ENCODE data around the gene JARID2.

Gene JARID2

GRCh38 chr6:15247500-15248450 is 1.9 kb downstream of the JARID2 start:
- Histone ChIP-seq H3K36me3 (no peaks in the 10 kb centered on the region), H3K9me3 (no peaks in the 10 kb centered on the region), H3K4me1 (peaks cover 0 to 36% (median 15%) of the 10 kb centered on the region in 4 donors), H3K27me3 (no peaks in the 10 kb centered on the region), H3K27ac (peak overlapping the region; percentile 88 to 91), H3K4me3 (peak overlapping the region; percentile 60 to 69)
- peak; percentile 29 to 75 for DNase-seq
- intact Hi-C loops (cut with DNase I; ENCODE audit: low total_unique reads), result loop anchor here (10.0 kb wide), 3 partner anchors 187 to 1043 kb away; no protein-coding TSS in a partner anchor
- peak; percentile 22 to 28 for TF ChIP-seq CTCF (IDR thresholded peaks at IDR 0.05)

GRCh38 chr6:15248451-15249370 is 2.8 kb downstream of the JARID2 start:
- Histone ChIP-seq H3K4me1 (peaks cover 0 to 36% (median 15%) of the 10 kb centered on the region in 4 donors), H3K27ac (peak overlapping the region; percentile 88 to 91), H3K36me3 (no peaks in the 10 kb centered on the region), H3K4me3 (peak overlapping the region; percentile 60 to 69), H3K27me3 (no peaks in the 10 kb centered on the region), H3K9me3 (no peaks in the 10 kb centered on the region)
- peak in 1 of 2 experiments; percentile 17 for TF ChIP-seq CTCF (IDR thresholded peaks at IDR 0.05)
- peak; percentile 93 to 96 for DNase-seq
- intact Hi-C loops (cut with DNase I; ENCODE audit: low total_unique reads), result loop anchor here (10.0 kb wide), 3 partner anchors 186 to 1044 kb away; no protein-coding TSS in a partner anchor

GRCh38 chr6:15249371-15250019 is 3.6 kb downstream of the JARID2 start:
- Histone ChIP-seq H3K36me3 (no peaks in the 10 kb centered on the region), H3K9me3 (no peaks in the 10 kb centered on the region), H3K27me3 (no peaks in the 10 kb centered on the region), H3K4me3 (peak overlapping the region; percentile 60 to 69), H3K27ac (peak overlapping the region; percentile 88 to 91), H3K4me1 (peaks cover 0 to 39% (median 15%) of the 10 kb centered on the region in 4 donors)
- TF ChIP-seq CTCF (IDR thresholded peaks at IDR 0.05), result no peak
- no peak for DNase-seq
- intact Hi-C loops (cut with DNase I; ENCODE audit: low total_unique reads), result loop anchor here (10.0 kb wide), 3 partner anchors 185 to 1045 kb away; no protein-coding TSS in a partner anchor

GRCh38 chr6:15250187-15251168 is 4.6 kb downstream of the JARID2 start:
- no peak for DNase-seq
- Histone ChIP-seq H3K27me3 (no peaks in the 10 kb centered on the region), H3K36me3 (no peaks in the 10 kb centered on the region), H3K4me3 (no peak overlapping the region), H3K9me3 (no peaks in the 10 kb centered on the region), H3K4me1 (peaks cover 0 to 37% (median 15%) of the 10 kb centered on the region in 4 donors), H3K27ac (peak overlapping the region in 1 of 2 donors; percentile 91)
- intact Hi-C loops (cut with DNase I; ENCODE audit: low total_unique reads), result no loop called here
- TF ChIP-seq CTCF (IDR thresholded peaks at IDR 0.05), result no peak

All from tibial artery (tissue), 4 donors.